Stimulated activated CD8-positive, alpha-beta memory T cell treated with anti-CD3 and anti-CD28 coated beads, Interleukin-12 subunit alpha, Interleukin-12 subunit beta, amount 100 ng/mL, for 4 hours (primary cell): Measurements from ENCODE around the gene PTGDS.

Experiments
- DNase-seq: peaks from one replicate; pipeline ENCODE4 v3.0.0-alpha.2; 2020; ENCODE audit warnings: low read depth

PTGDS gene

GRCh38 chr9:136973618-136974617 is 3.4 kb upstream of the PTGDS start:
- DNase-seq, result no peak

GRCh38 chr9:136974817-136975535 is 2.3 kb upstream of the PTGDS start:
- no peak for DNase-seq

GRCh38 chr9:136975644-136976043 is 1.7 kb upstream of the PTGDS start:
- DNase-seq, result no peak

GRCh38 chr9:136977649-136978072 is 357 bp downstream of the PTGDS start:
- no peak for DNase-seq

GRCh38 chr9:136978073-136978864 is 965 bp downstream of the PTGDS start:
- DNase-seq, result no peak

GRCh38 chr9:136978865-136979544 is 1.7 kb downstream of the PTGDS start:
- no peak for DNase-seq

- DNase-seq, result no peak
These were observed 2.7 kb downstream of the PTGDS start for GRCh38 chr9:136979769-136980587.

DNA sequence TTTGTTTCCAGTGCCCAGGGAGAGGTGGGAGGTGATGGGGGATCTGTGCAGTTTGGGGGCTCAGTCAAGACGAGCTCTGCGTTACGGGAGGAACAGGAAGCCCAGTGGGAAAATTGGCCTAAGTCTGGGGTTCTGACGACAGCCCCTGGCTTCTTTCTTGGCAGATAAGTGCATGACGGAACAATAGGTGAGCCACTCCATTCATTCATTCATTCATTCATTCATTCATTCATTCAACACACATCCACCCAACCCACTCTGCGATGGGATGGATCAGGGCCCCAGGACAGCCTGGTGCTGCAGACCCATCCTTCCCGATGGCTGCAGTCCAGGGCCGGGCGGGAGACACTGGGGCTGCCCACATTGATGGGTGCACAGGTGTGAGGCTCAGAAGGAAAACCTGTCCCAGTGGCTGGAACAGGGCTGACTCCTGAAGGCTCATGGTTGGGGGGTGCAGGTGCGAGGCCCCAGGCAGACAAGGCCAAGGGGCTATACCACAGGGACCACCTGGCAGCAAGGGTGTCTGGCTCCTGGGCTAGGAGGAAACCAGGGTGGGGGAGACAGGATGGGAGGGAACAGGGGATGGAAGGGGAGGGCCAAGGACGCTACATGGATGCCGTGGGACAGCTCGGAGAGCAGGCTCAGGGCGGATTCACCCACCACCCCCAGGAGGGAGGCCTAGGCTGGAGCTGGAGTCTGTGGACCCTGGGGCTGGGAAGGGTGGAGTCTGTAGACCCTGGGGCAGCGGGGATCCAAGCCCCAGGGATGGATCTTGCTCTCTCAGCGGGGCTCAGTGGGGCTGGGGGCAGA is 3.6 kb downstream of the PTGDS start:
- no peak for DNase-seq

GRCh38 chr9:136981588-136982231 is 4.4 kb downstream of the PTGDS start:
- DNase-seq, result no peak

- DNase-seq, result no peak
These were observed 5.1 kb downstream of the PTGDS start, which contains the start of gene LCNL1 for GRCh38 chr9:136982232-136983051. Gene LCNL1, plus strand, starts transcription at chr9:136982993. Its CDS starts 594 bp downstream, at chr9:136983587.

- no peak for DNase-seq
These were observed 5.9 kb downstream of the PTGDS start for GRCh38 chr9:136983167-136983566.

GRCh38 chr9:136983656-136984314 is 6.5 kb downstream of the PTGDS start:
- DNase-seq, result no peak

- no peak for DNase-seq
These were observed 7.2 kb downstream of the PTGDS start for GRCh38 chr9:136984464-136985026.

- no peak for DNase-seq
These were observed 7.8 kb downstream of the PTGDS start for GRCh38 chr9:136985027-136985602.

DNA sequence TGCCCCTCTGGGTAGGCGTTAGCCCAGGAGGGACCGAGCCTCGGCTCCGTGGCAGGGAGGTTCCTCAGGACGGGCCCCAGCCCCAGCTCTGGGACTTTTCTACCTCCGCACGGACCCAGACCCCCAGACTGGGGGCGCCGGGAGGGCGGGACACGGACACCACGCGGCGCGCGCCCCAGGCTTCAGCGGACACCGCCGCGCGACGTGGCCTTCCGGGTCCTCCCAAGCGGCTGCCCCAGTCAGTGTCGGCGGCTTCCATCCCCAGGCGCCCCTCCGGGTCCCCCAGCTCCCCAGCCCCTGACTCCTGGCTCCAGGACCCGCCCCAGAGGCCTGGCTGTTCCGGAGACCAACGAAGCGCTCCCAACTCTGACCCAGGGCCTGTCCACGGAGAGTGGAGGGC is 8.5 kb downstream of the PTGDS start:
- DNase-seq, result no peak

DNA sequence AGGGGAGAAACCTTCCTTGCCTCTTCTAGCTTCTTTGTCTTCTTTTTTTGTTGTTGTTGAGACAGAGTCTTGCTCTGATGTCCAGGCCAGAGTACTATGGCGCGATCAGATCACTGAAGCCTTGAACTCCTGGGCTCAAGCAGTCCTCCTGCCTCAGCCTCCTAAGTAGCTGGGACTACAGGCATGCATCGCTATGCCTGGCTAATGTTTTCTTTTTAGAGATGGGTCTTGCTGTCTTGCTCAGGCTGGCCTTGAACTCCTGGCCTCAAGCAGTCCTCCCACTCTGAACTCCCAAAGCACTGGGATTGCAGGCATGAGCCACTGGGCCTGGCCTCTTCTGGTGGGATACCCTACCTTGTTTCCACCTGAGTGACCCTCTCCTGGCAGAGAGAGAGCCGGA is 11.6 kb downstream of the PTGDS start:
- no peak for DNase-seq
